ENCODE data around the gene KANSL1. TPM values are rescaled to one million over a fixed set of nuclear protein-coding genes. Genes with fewer than 3 reads are reported as not detected.

KANSL1 gene
- total and polyA plus RNA-seq, 2 of the 4 experiments (the other 2 are of a cell fraction) = 19.1 to 49.6 TPM

- Histone ChIP-seq H2AK5ac (ENCODE audit: low read depth, low read length) (no peak overlapping the region), H3K23ac (ENCODE audit: low read depth, low read length) (no peak overlapping the region), H3K9me1 (ENCODE audit: insufficient read depth, low read length) (peaks cover 8% of the 10 kb centered on the region; the same call in 1 of the 2 replicates), H4K5ac (ENCODE audit: low read depth, low read length) (no peak overlapping the region), H3K36me3 (ENCODE audit: control insufficient read depth, insufficient read depth, low read length) (peaks cover 6% of the 10 kb centered on the region), H2BK15ac (ENCODE audit: low read depth, low read length) (no peak overlapping the region), H4K20me1 (ENCODE audit: insufficient read depth, low read length) (peaks cover 22% of the 10 kb centered on the region), H3K56ac (ENCODE audit: extremely low read depth, insufficient read depth, low read length) (no peak overlapping the region), H3K14ac (replicated peaks; ENCODE audit: low read depth, low read length) (no peak overlapping the region), H2BK20ac (ENCODE audit: low read depth, low read length) (no peak overlapping the region), H3K4ac (ENCODE audit: low read depth, low read length) (no peak overlapping the region), H3K4me2 (ENCODE audit: low read depth, low read length) (no peak overlapping the region), H3K27me3 (ENCODE audit: control insufficient read depth, insufficient read depth, low read length) (no peaks in the 10 kb centered on the region), H3K4me1 (ENCODE audit: control insufficient read depth, insufficient read depth, low read length) (no peaks in the 10 kb centered on the region), H3K79me1 (ENCODE audit: low read depth in 1 of 2, low read length in 2 of 2) (peaks cover 15 to 55% of the 10 kb centered on the region in 2 experiments), H3K9ac (ENCODE audit: low read depth, low read length) (no peak overlapping the region), H2AFZ (replicated peaks; ENCODE audit: low read length, poor library complexity) (no peak overlapping the region), H3K18ac (ENCODE audit: low read depth, low read length) (no peak overlapping the region), H3K9me3 (ENCODE audit: control insufficient read depth, insufficient read depth, low read length) (peaks cover 7% of the 10 kb centered on the region), H4K91ac (ENCODE audit: insufficient read depth, low read depth, low read length) (no peak overlapping the region), H3K27ac (ENCODE audit: insufficient read depth, low read length) (no peak overlapping the region), H4K8ac (ENCODE audit: low read depth in 2 of 2, low read length in 2 of 2) (no peak overlapping the region), H3K4me3 (ENCODE audit: insufficient read depth, low read depth, low read length) (no peak overlapping the region), H2AK9ac (replicated peaks; ENCODE audit: low read depth, low read length, poor library complexity) (no peak overlapping the region), H2BK120ac (ENCODE audit: low read depth, low read length) (no peak overlapping the region), H2BK5ac (ENCODE audit: low read depth, low read length, poor library complexity, severe bottlenecking) (no peak overlapping the region)
- DNase-seq (no peak), ATAC-seq (ENCODE audit: low read depth) (no peak)
- in situ Hi-C loops (cut with MboI; ENCODE audit: low sequenced_read_pairs) (no loop called here), intact Hi-C loops (cut with micrococcal nuclease) (no loop called here), dilution Hi-C loops (cut with HindIII; ENCODE audit: low sequenced_read_pairs, unreplicated experiment) (no loop called here)
- TF ChIP-seq CEBPB (IDR thresholded peaks at IDR 0.05; ENCODE audit: low read depth, low read length) = no peak
- TF ChIP-seq ELK1 (IDR thresholded peaks at IDR 0.05; ENCODE audit: borderline replicate concordance, low read depth, low read length) = no peak
- no peak for TF ChIP-seq MXI1 (IDR thresholded peaks at IDR 0.05; ENCODE audit: borderline replicate concordance, low read depth, low read length)
- no TSS peak for BruUV-seq (replicated peaks)
- POLR2A ChIA-PET (ENCODE audit: unreplicated experiment) = no interaction called here
- CTCF ChIA-PET = no interaction called here
Measured at GRCh38 chr17:46205975-46206374, 12.7 kb upstream of the KANSL1 start.

Data from IMR-90 (cell line).